Mesenchymal stem cell (in vitro differentiated cells and primary cell): ENCODE results near the gene MEIG1.
"Not testable (repeated sequence)": the region's sequence is repeated elsewhere in the genome, so short reads cannot be mapped to it uniquely, and the experiment has no call there.

Experiments
- DNase-seq: peaks from one replicate; pipeline ENCODE4 v3.0.0-alpha.2; 2013
- H2AFZ ChIP-seq: one replicate; pipeline ENCODE4 v1.6.1; 2013; ENCODE audit warnings: low read depth, mild to moderate bottlenecking, control low read depth, inconsistent platforms, low read length, moderate library complexity
- H2AK5ac ChIP-seq: 2 replicates; pipeline ENCODE4 v1.6.1; 2013; ENCODE audit warnings: low read length, moderate library complexity, mild to moderate bottlenecking, inconsistent platforms; ENCODE audit not compliant: severe bottlenecking
- H2BK120ac ChIP-seq: one replicate; pipeline ENCODE4 v1.6.1; 2013; ENCODE audit warnings: low read depth, mild to moderate bottlenecking, inconsistent platforms, low read length, moderate library complexity
- H2BK12ac ChIP-seq, 2 experiments: one replicate each; pipeline ENCODE4 v1.6.1; 2013; ENCODE audit warnings: inconsistent platforms in 2 of 2, low read length in 2 of 2, mild to moderate bottlenecking in 2 of 2, moderate library complexity in 2 of 2, control low read depth in 1 of 2
- H2BK15ac ChIP-seq: one replicate; pipeline ENCODE4 v1.6.1; 2013; ENCODE audit warnings: mild to moderate bottlenecking, low read depth, inconsistent platforms; ENCODE audit not compliant: poor library complexity, severe bottlenecking
- H2BK5ac ChIP-seq: 2 replicates; pipeline ENCODE4 v1.6.1; 2013; ENCODE audit warnings: low read depth, mild to moderate bottlenecking, low read length, control low read depth, inconsistent platforms; ENCODE audit not compliant: poor library complexity, severe bottlenecking
- H3K14ac ChIP-seq, 2 experiments: one replicate each; pipeline ENCODE4 v1.6.1; 2013; ENCODE audit warnings: inconsistent platforms in 2 of 2, low read length in 2 of 2, control low read depth in 1 of 2, mild to moderate bottlenecking in 1 of 2, moderate library complexity in 1 of 2
- H3K18ac ChIP-seq, 2 experiments: one replicate each; pipeline ENCODE4 v1.6.1; 2013; ENCODE audit warnings: inconsistent platforms in 2 of 2, low read length in 2 of 2, control low read depth in 1 of 2, low read depth in 1 of 2, mild to moderate bottlenecking in 1 of 2
- H3K23ac ChIP-seq, 2 experiments: one replicate each; pipeline ENCODE4 v1.6.1; 2013; ENCODE audit warnings: inconsistent platforms in 2 of 2, low read length in 2 of 2, mild to moderate bottlenecking in 2 of 2, moderate library complexity in 2 of 2, control low read depth in 1 of 2
- H3K27ac ChIP-seq: 2 replicates; pipeline ENCODE4 v1.5.1; 2013; ENCODE audit warnings: mild to moderate bottlenecking, moderate library complexity, low read length, control low read depth, inconsistent platforms; ENCODE audit not compliant: poor library complexity, severe bottlenecking
- H3K27me3 ChIP-seq, 2 experiments: 2 replicates each; pipeline versions ENCODE4 v1.6.1 to v1.7.0; 2013; ENCODE audit warnings: low read length in 2 of 2, mild to moderate bottlenecking in 2 of 2, moderate library complexity in 2 of 2, control low read depth in 1 of 2, inconsistent platforms in 1 of 2; ENCODE audit not compliant: control insufficient read depth in 1 of 2, insufficient read depth in 1 of 2
- H3K36me3 ChIP-seq, 2 experiments: 2 replicates each; pipeline versions ENCODE4 v1.6.1 to v1.7.0; 2013; ENCODE audit warnings: low read length in 2 of 2, control low read depth in 1 of 2, inconsistent platforms in 1 of 2, low read depth in 1 of 2, mild to moderate bottlenecking in 1 of 2; ENCODE audit not compliant: insufficient read depth in 2 of 2, control insufficient read depth in 1 of 2
- H3K4ac ChIP-seq, 2 experiments: one replicate each; pipeline ENCODE4 v1.6.1; 2013; ENCODE audit warnings: inconsistent platforms in 2 of 2, low read length in 2 of 2, mild to moderate bottlenecking in 2 of 2, moderate library complexity in 2 of 2, control low read depth in 1 of 2, low read depth in 1 of 2
- H3K4me1 ChIP-seq: 2 replicates; pipeline ENCODE4 v1.6.1; 2013; ENCODE audit warnings: low read depth, low read length, control low read depth; ENCODE audit not compliant: control insufficient read depth, insufficient read depth
- H3K4me2 ChIP-seq: 2 replicates; pipeline ENCODE4 v1.6.1; 2013; ENCODE audit warnings: low read length, mild to moderate bottlenecking, inconsistent platforms; ENCODE audit not compliant: poor library complexity, severe bottlenecking
- H3K4me3 ChIP-seq, 2 experiments: 2 replicates each; pipeline versions ENCODE4 v1.5.1 to v1.7.0; 2013; ENCODE audit warnings: low read length in 2 of 2, mild to moderate bottlenecking in 2 of 2, control low read depth in 1 of 2, low read depth in 1 of 2; ENCODE audit not compliant: insufficient read depth in 1 of 2
- H3K79me1 ChIP-seq: replicated peaks from 2 replicates; pipeline ENCODE4 v1.6.1; 2013; ENCODE audit warnings: mild to moderate bottlenecking, control low read depth, low read length, inconsistent platforms; ENCODE audit not compliant: poor library complexity, severe bottlenecking
- H3K9ac ChIP-seq: 2 replicates; pipeline ENCODE4 v1.7.0; 2013; ENCODE audit warnings: mild to moderate bottlenecking, low read length, moderate library complexity
- H3K9me3 ChIP-seq: 2 replicates; pipeline ENCODE4 v1.7.0; 2013; ENCODE audit warnings: mild to moderate bottlenecking, low read length; ENCODE audit not compliant: control insufficient read depth
- H4K8ac ChIP-seq: one replicate; pipeline ENCODE4 v1.6.1; 2013; ENCODE audit warnings: inconsistent platforms, mild to moderate bottlenecking, low read length, moderate library complexity
- H4K91ac ChIP-seq: one replicate; pipeline ENCODE4 v1.6.1; 2013; ENCODE audit warnings: mild to moderate bottlenecking, low read length, inconsistent platforms
- WGBS: methylation state at CpG from one replicate; pipeline ENCODE4 v1.1.7; 2013; ENCODE audit warnings: mixed read lengths; 5-methylcytosine and 5-hydroxymethylcytosine counted together

The MEIG1 gene

DNA sequence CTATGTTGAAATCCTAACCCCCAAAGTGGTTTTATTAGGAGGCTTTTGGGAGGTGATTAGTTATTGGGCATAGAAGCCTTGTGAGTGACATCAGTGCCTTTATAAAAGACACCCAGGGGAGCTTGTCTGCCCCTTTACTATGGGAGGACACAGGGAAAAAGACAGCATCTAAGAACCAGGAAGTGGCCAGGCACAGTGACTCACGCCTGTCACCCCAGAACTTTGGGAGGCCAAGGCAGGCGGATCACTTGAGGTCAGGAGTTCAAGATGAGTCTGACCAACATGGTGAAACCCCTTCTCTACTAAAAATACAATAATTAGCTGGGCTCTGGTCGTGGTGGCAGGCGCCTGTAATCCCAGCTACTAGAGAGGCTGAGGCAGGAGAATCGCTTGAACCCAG, 20.2 kb upstream of the MEIG1 start:
- H2BK15ac ChIP-seq, H4K91ac ChIP-seq, H2BK5ac ChIP-seq, H3K27me3 ChIP-seq, H2AFZ ChIP-seq, H3K23ac ChIP-seq, H3K9ac ChIP-seq, H3K14ac ChIP-seq, H2AK5ac ChIP-seq, H3K4ac ChIP-seq, H3K4me3 ChIP-seq, H3K18ac ChIP-seq, H3K9me3 ChIP-seq, H3K27ac ChIP-seq, H2BK12ac ChIP-seq, H2BK120ac ChIP-seq, H3K4me2 ChIP-seq, H4K8ac ChIP-seq, H3K4me1 ChIP-seq: not testable (repeated sequence)
- DNase-seq, result peak; percentile 37
- Histone ChIP-seq H3K79me1 (peaks cover 15% of the 10 kb centered on the region), H3K36me3 (peaks cover 32 to 59% of the 10 kb centered on the region in 2 experiments)
- WGBS, result 36% methylated on average over 4 of the region's 5 CpGs

DNA sequence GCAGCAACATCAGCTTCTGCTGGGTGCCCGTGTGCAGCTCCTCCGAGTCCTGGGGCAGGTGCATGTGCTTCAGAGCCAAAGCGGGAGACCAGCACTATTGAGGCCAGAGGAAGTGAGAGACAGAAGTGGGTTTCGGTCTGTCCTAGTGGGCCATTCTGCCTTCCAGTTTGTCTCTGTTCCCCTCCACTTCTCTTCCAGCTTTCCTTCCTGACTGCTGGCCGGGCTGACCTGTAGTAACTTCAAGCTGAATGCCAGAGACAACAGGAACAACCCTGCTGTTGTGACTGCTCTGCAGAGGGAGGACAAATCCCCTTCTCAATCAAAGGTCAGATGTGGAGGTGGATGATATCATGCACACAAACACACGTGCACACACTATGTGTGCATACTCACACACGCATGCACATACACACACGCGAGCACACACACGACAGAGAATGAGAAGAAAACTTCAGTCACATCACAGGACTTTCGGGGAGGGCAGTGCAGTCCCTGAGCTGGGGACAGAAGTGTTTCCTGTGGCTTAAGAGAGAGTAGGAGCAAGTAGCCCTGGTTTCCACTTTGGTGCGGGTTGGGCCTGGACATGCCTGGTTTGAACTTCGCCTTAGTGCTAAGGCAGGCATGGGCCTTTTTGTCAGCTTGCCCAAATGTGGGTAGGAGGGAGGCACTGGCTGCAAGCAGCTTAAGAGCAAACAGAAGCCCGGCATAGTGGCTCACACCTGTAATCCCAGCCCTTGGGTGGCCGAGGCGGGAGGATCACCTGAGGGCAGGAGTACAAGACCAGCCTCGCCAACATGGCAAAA, 16.8 kb upstream of the MEIG1 start:
- not testable (repeated sequence) for H2BK120ac ChIP-seq, H3K18ac ChIP-seq, H3K4me1 ChIP-seq, H3K9ac ChIP-seq, H2BK12ac ChIP-seq, H4K91ac ChIP-seq, H2BK15ac ChIP-seq, H3K9me3 ChIP-seq, H3K27me3 ChIP-seq, H3K4me3 ChIP-seq, DNase-seq, H4K8ac ChIP-seq, H3K23ac ChIP-seq, H3K4me2 ChIP-seq, H2AK5ac ChIP-seq, H3K4ac ChIP-seq, H2AFZ ChIP-seq, H2BK5ac ChIP-seq, H3K14ac ChIP-seq, H3K27ac ChIP-seq
- Histone ChIP-seq H3K36me3 (peaks cover 47 to 59% of the 10 kb centered on the region in 2 experiments), H3K79me1 (peaks cover 27% of the 10 kb centered on the region)
- WGBS, result 100% methylated on average over 13 of the region's 17 CpGs

GRCh38 chr10:14942950-14943338, 16.2 kb upstream of the MEIG1 start:
- 100% methylated on average over 3 of the region's 7 CpGs for WGBS
- not testable (repeated sequence) for H3K9me3 ChIP-seq, H4K91ac ChIP-seq, H2BK15ac ChIP-seq, H3K27me3 ChIP-seq, H2AFZ ChIP-seq, H3K23ac ChIP-seq, H3K18ac ChIP-seq, H2BK120ac ChIP-seq, H2AK5ac ChIP-seq, H2BK5ac ChIP-seq, H3K4ac ChIP-seq, H3K4me3 ChIP-seq, H3K4me1 ChIP-seq, H3K9ac ChIP-seq, H3K27ac ChIP-seq, H3K4me2 ChIP-seq, DNase-seq, H4K8ac ChIP-seq, H2BK12ac ChIP-seq, H3K14ac ChIP-seq
- H3K36me3 ChIP-seq, result peaks cover 48 to 63% of the 10 kb centered on the region in 2 experiments
- H3K79me1 ChIP-seq, result peaks cover 30% of the 10 kb centered on the region

DNA sequence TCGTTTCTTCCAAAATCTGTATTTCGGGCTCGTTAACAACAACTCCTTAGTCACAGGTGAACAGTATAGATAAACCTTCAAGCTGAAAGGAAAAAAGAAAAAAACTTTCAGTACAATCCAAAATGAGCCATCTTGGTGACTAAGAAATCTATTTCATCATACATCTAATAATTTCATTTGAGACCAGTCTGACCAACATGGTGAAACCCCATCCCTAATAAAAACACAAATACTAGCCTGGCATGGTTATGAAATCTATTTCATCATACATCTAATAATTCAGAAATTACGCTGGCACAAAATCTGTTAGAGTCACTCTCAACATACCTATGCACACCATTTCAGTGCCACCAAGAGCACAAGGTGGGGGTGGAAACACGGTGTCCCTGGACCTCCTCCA, 14.1 kb upstream of the MEIG1 start:
- no peak overlapping the region for H2AFZ ChIP-seq
- H2BK12ac ChIP-seq, result no peak overlapping the region
- H2BK120ac ChIP-seq, result no peak overlapping the region
- no peak overlapping the region for H2AK5ac ChIP-seq
- H3K14ac ChIP-seq, result no peak overlapping the region
- H3K79me1 ChIP-seq, result peaks cover 33% of the 10 kb centered on the region
- no peak overlapping the region for H3K4me3 ChIP-seq
- no peaks in the 10 kb centered on the region for H3K9me3 ChIP-seq
- no peak overlapping the region for H2BK5ac ChIP-seq
- H3K27me3 ChIP-seq, result no peaks in the 10 kb centered on the region
- H4K91ac ChIP-seq, result no peak overlapping the region
- DNase-seq, result no peak
- 100% methylated on average over 3 of the region's 5 CpGs for WGBS
- no peak overlapping the region for H3K4me2 ChIP-seq
- no peaks in the 10 kb centered on the region for H3K4me1 ChIP-seq
- peaks cover 47 to 62% of the 10 kb centered on the region in 2 experiments for H3K36me3 ChIP-seq
- H3K27ac ChIP-seq, result no peak overlapping the region
- no peak overlapping the region for H3K4ac ChIP-seq
- no peak overlapping the region for H3K18ac ChIP-seq
- H4K8ac ChIP-seq, result no peak overlapping the region
- no peak overlapping the region for H3K9ac ChIP-seq
- no peak overlapping the region for H3K23ac ChIP-seq
- no peak overlapping the region for H2BK15ac ChIP-seq
